HL-60 (cell line): ENCODE measurements around the gene CDH23.

Experiments
- DNase-seq, 2 experiments: peaks; one replicate each; pipeline ENCODE4 v3.0.0-alpha.2; 2010 to 2020; ENCODE audit warnings: low read depth in 1 of 2, low spot score in 1 of 2
- H3K27ac ChIP-seq: fragments of 250-450 bp; sonication (Bioruptor Pico); replicated peaks from 2 replicates; pipeline ENCODE4 v1.5.1; 2020; ENCODE audit warnings: mild to moderate bottlenecking, moderate library complexity
- H3K27me3 ChIP-seq: fragments of 250-450 bp; sonication (Bioruptor Pico); 2 replicates; pipeline ENCODE4 v1.5.1; 2021; ENCODE audit warnings: mild to moderate bottlenecking, moderate library complexity; ENCODE audit not compliant: insufficient read depth, poor library complexity, severe bottlenecking
- H3K4me3 ChIP-seq: replicated peaks from 2 replicates; pipeline ENCODE4 v1.5.1; 2011; ENCODE audit warnings: mild to moderate bottlenecking, control low read depth, low read length; ENCODE audit not compliant: insufficient read depth
- GABPA ChIP-seq: IDR thresholded peaks from 2 replicates; pipeline ENCODE4 v1.6.1; 2012; ENCODE audit warnings: low read depth
- POLR2AphosphoS5 ChIP-seq: IDR thresholded peaks from 2 replicates; pipeline ENCODE4 v1.6.1; 2012; ENCODE audit warnings: low read depth
- SPI1 ChIP-seq: IDR thresholded peaks from 2 replicates; pipeline ENCODE4 v1.6.1; 2012; ENCODE audit warnings: low read depth, mild to moderate bottlenecking, borderline replicate concordance
- TF ChIP-seq, protein P1 (sequence below): IDR thresholded peaks from 2 replicates; pipeline ENCODE4 v1.6.1; 2012; ENCODE audit warnings: low read depth; ENCODE audit not compliant: insufficient replicate concordance
- TF ChIP-seq, protein P2 (sequence below): IDR thresholded peaks from one replicate; pipeline ENCODE4 v1.5.1; 2011; ENCODE audit warnings: low read length, control low read depth, inconsistent platforms; ENCODE audit not compliant: insufficient read depth

The CDH23 gene

DNA sequence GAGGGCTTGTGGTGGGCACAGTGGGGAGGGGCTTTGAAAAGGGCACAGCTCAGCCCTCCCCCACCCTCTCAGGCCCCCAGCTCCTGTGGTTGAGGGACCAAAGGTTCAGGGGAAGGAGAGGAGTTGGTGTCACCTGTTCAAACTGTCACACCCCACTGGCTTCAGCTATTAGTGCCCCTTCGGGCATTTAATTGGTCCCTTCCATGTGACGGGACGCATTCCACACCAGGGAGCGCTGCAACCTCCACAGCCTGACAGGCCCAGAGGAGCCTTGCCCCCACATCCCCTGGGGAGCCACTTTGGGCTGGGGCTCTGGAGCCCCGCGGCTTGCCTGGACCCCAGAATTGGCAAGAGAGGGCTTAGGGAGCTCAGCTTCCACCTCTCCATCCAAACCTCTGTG is 247.2 kb downstream of the CDH23 start:
- H3K27me3 ChIP-seq: no peaks in the 10 kb centered on the region
- H3K27ac ChIP-seq: no peak overlapping the region
- TF ChIP-seq GABPA (no peak), POLR2AphosphoS5 (no peak), SPI1 (no peak)
- TF ChIP-seq, protein P1, sequence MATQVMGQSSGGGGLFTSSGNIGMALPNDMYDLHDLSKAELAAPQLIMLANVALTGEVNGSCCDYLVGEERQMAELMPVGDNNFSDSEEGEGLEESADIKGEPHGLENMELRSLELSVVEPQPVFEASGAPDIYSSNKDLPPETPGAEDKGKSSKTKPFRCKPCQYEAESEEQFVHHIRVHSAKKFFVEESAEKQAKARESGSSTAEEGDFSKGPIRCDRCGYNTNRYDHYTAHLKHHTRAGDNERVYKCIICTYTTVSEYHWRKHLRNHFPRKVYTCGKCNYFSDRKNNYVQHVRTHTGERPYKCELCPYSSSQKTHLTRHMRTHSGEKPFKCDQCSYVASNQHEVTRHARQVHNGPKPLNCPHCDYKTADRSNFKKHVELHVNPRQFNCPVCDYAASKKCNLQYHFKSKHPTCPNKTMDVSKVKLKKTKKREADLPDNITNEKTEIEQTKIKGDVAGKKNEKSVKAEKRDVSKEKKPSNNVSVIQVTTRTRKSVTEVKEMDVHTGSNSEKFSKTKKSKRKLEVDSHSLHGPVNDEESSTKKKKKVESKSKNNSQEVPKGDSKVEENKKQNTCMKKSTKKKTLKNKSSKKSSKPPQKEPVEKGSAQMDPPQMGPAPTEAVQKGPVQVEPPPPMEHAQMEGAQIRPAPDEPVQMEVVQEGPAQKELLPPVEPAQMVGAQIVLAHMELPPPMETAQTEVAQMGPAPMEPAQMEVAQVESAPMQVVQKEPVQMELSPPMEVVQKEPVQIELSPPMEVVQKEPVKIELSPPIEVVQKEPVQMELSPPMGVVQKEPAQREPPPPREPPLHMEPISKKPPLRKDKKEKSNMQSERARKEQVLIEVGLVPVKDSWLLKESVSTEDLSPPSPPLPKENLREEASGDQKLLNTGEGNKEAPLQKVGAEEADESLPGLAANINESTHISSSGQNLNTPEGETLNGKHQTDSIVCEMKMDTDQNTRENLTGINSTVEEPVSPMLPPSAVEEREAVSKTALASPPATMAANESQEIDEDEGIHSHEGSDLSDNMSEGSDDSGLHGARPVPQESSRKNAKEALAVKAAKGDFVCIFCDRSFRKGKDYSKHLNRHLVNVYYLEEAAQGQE: no peak
- TF ChIP-seq, protein P2, sequence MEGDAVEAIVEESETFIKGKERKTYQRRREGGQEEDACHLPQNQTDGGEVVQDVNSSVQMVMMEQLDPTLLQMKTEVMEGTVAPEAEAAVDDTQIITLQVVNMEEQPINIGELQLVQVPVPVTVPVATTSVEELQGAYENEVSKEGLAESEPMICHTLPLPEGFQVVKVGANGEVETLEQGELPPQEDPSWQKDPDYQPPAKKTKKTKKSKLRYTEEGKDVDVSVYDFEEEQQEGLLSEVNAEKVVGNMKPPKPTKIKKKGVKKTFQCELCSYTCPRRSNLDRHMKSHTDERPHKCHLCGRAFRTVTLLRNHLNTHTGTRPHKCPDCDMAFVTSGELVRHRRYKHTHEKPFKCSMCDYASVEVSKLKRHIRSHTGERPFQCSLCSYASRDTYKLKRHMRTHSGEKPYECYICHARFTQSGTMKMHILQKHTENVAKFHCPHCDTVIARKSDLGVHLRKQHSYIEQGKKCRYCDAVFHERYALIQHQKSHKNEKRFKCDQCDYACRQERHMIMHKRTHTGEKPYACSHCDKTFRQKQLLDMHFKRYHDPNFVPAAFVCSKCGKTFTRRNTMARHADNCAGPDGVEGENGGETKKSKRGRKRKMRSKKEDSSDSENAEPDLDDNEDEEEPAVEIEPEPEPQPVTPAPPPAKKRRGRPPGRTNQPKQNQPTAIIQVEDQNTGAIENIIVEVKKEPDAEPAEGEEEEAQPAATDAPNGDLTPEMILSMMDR: no peak
- no peak overlapping the region for H3K4me3 ChIP-seq
- DNase-seq: no peak

DNA sequence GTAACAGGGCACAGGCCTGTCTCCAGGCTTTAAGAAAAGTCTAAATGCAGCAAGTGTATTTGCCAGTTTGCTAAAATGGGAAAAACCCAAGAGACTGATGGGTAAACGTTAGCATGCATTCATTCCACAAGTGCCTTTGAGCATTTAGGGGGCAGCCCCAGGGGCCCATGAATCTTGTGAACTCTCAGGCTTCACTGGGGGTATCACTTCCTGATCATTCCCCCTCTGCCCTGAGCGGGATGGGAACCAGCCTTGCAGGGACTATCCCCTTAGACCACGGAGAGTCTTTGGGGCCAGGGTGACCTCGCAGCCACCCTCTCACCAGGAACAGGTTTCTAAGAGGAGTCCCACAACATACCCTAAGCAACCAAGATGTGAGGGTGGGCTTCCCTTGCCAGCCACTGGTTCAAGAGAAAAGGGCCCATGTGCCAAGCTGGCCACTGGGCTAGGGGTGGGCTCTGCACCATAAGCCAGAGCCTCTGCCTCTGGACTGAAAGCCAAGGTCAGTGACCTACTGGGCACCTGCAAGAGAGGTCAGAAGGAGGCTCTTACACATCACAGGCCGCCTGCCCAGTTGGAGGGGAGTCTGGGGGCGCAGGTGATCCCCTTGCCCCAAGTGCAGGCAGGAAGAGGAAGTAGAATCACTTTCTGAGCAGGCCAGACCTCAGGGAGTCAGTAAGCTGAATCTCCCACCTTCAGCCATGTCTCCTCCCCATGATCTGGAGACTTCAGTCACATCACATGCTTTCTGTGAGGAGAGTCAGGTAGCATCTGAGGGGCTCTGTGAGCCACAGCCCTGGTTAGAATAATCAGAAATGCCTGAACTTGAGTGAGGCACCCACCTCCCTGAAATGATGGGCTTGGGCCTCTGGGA is 247.8 kb downstream of the CDH23 start:
- no peaks in the 10 kb centered on the region for H3K27me3 ChIP-seq
- no peak for DNase-seq
- H3K4me3 ChIP-seq: no peak overlapping the region
- TF ChIP-seq GABPA: no peak
- no peak for TF ChIP-seq POLR2AphosphoS5
- TF ChIP-seq, protein P2: no peak
- TF ChIP-seq, protein P1: no peak
- H3K27ac ChIP-seq: no peak overlapping the region

DNA sequence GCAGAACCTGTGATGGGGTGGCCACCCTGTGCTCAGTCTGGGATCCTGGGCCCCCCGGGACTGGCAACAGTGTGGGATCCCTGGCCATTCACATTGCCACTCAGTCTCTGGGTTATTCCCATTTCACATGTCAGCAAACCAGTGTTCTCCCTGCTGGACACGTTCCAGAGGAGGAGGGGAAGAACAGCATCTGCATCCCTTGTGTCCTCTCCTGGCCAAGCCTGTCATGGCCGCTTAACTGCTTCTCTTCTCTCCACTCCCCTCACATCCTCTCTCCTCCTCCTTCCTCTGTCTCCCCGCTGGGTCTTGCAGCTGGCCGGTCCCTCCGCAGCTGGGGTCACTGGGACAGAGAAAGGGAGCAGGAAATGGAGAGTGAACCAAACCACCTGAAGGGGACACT is 248.5 kb downstream of the CDH23 start:
- TF ChIP-seq, protein P2: no peak
- TF ChIP-seq SPI1: no peak
- TF ChIP-seq, protein P1: no peak
- no peak for TF ChIP-seq GABPA
- TF ChIP-seq POLR2AphosphoS5: no peak
- no peak overlapping the region for H3K27ac ChIP-seq
- H3K27me3 ChIP-seq: no peaks in the 10 kb centered on the region
- H3K4me3 ChIP-seq: no peak overlapping the region
- DNase-seq: no peak
